Prostate gland (tissue), 2 donors: ENCODE results near the gene WSB2. TPM values are rescaled to one million over a fixed set of nuclear protein-coding genes. Genes with fewer than 3 reads are reported as not detected.
"Not testable (repeated sequence)": the region's sequence is repeated elsewhere in the genome, so short reads cannot be mapped to it uniquely, and the experiment has no call there.

Experiments
- DNase-seq: peaks from one replicate; pipeline ENCODE4 v3.0.0-alpha.2; 2019; ENCODE audit warnings: low spot score
- H3K27ac ChIP-seq, 2 donors: fragments of 200-600 bp; sonication (generic); 2 replicates each; pipeline ENCODE4 v1.5.1; 2017 to 2019
- H3K27me3 ChIP-seq: fragments of 200-600 bp; sonication (generic); replicated peaks from 2 replicates; pipeline ENCODE4 v1.5.1; 2019; ENCODE audit not compliant: insufficient read depth
- H3K36me3 ChIP-seq, 2 donors: fragments of 200-600 bp; sonication (generic); 1 replicate in 1 of 2; 2 replicates in 1 of 2; pipeline versions ENCODE4 v1.5.1 to v1.8.1; 2017 to 2019
- H3K4me1 ChIP-seq: fragments of 200-600 bp; sonication (generic); replicated peaks from 2 replicates; pipeline ENCODE4 v1.5.1; 2019
- H3K4me3 ChIP-seq, 2 donors: fragments of 200-600 bp; sonication (generic); 2 replicates each; pipeline ENCODE4 v1.5.1; 2017 to 2019
- H3K9me3 ChIP-seq: fragments of 200-600 bp; sonication (generic); 2 replicates; pipeline ENCODE4 v1.5.1; 2017
- POLR2A ChIP-seq: fragments of 450-650 bp; IDR thresholded peaks from one replicate; pipeline ENCODE4 v1.6.1; 2016; ENCODE audit warnings: antibody characterized with exemption, mild to moderate bottlenecking
- POLR2AphosphoS5 ChIP-seq: sonication (generic); formaldehyde crosslinking; IDR thresholded peaks from one replicate; pipeline ENCODE4 v1.6.1; 2017; ENCODE audit warnings: antibody characterized with exemption
- WGBS: methylation state at CpG from one replicate; pipeline ENCODE4 v1.1.5; 2018; 5-methylcytosine and 5-hydroxymethylcytosine counted together
- intact Hi-C: fragments of 100-400 bp; cut with DNase I; formaldehyde crosslinking; loops from one replicate; pipeline ENCODE4 v1.14.2; 2022
- total RNA-seq, 2 donors: library from RNA; depleted of rRNA; stranded (reverse); fragments of >200 nt; gene quantifications; one replicate each; pipeline ENCODE4 v1.1.0, GENCODE V29; 2016
- TF ChIP-seq, protein P1 (sequence below), 4 experiments: fragments of 200-600 bp in 2 of 4; fragments of 450-650 bp in 2 of 4; sonication (generic) in 2 of 4; IDR thresholded peaks; 1 replicate in 3 of 4; 2 replicates in 1 of 4; pipeline ENCODE4 v1.5.1; 2016 to 2019; ENCODE audit warnings: antibody characterized with exemption in 4 of 4, mild to moderate bottlenecking in 2 of 4, moderate library complexity in 2 of 4

The WSB2 gene
- total RNA-seq, 2 donors from 2014 or later, result 41.3 to 99.2 TPM

DNA sequence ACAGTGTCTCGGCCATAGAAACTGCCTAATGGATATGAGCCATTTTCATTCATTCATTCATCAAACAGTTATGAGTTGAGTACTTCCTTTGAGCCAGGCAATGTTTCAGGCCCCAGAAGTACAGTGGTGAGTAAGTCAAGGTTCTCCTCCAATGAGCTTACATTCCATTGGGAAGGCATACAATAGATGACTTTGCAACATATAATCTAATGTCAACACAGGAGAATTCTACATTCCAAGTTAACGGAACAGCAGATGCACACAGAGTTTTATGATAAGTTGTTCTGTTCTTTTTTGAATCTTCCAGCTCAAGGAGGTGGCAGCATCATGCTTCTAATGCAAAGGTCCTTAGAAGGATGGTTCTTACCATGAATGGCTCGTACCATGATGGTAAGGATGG, 47.7 kb downstream of the WSB2 start:
- Histone ChIP-seq H3K27me3 (no peaks in the 10 kb centered on the region), H3K36me3 (no peaks in the 10 kb centered on the region), H3K9me3 (no peaks in the 10 kb centered on the region), H3K27ac (no peak overlapping the region), H3K4me3 (no peak overlapping the region), H3K4me1 (no peaks in the 10 kb centered on the region)
- intact Hi-C loops, result no loop called here
- no peak for DNase-seq
- 80% methylated on average over 3 of the region's 3 CpGs for WGBS
- TF ChIP-seq, protein P1, sequence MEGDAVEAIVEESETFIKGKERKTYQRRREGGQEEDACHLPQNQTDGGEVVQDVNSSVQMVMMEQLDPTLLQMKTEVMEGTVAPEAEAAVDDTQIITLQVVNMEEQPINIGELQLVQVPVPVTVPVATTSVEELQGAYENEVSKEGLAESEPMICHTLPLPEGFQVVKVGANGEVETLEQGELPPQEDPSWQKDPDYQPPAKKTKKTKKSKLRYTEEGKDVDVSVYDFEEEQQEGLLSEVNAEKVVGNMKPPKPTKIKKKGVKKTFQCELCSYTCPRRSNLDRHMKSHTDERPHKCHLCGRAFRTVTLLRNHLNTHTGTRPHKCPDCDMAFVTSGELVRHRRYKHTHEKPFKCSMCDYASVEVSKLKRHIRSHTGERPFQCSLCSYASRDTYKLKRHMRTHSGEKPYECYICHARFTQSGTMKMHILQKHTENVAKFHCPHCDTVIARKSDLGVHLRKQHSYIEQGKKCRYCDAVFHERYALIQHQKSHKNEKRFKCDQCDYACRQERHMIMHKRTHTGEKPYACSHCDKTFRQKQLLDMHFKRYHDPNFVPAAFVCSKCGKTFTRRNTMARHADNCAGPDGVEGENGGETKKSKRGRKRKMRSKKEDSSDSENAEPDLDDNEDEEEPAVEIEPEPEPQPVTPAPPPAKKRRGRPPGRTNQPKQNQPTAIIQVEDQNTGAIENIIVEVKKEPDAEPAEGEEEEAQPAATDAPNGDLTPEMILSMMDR (IDR thresholded peaks at IDR 0.05), result no peak
- TF ChIP-seq POLR2AphosphoS5 (no peak), POLR2A (no peak)

- intact Hi-C loops, result no loop called here
- WGBS, result 90% methylated on average over 3 of the region's 3 CpGs
- no peak for TF ChIP-seq POLR2A
- TF ChIP-seq, protein P1 (IDR thresholded peaks at IDR 0.05), result no peak
- TF ChIP-seq POLR2AphosphoS5, result no peak
Measured at GRCh38 chr12:118011961-118012360, 49.0 kb downstream of the WSB2 start.

GRCh38 chr12:118011377-118011776, 49.6 kb downstream of the WSB2 start:
- DNase-seq, result no peak
- H3K27me3 ChIP-seq, result no peaks in the 10 kb centered on the region
- H3K36me3 ChIP-seq, result no peaks in the 10 kb centered on the region
- no peaks in the 10 kb centered on the region for H3K4me1 ChIP-seq
- WGBS, result 96% methylated on average over 3 of the region's 3 CpGs
- intact Hi-C loops, result no loop called here
- no peak for TF ChIP-seq POLR2AphosphoS5
- TF ChIP-seq, protein P1 (IDR thresholded peaks at IDR 0.05), result no peak
- TF ChIP-seq POLR2A, result no peak
- H3K27ac ChIP-seq, result no peak overlapping the region
- no peaks in the 10 kb centered on the region for H3K9me3 ChIP-seq
- H3K4me3 ChIP-seq, result no peak overlapping the region

More at GRCh38 chr12:118011961-118012360, 49.0 kb downstream of the WSB2 start:
- no peak for DNase-seq
- no peaks in the 10 kb centered on the region for H3K36me3 ChIP-seq
- H3K4me3 ChIP-seq, result no peak overlapping the region
- H3K27ac ChIP-seq, result no peak overlapping the region
- no peaks in the 10 kb centered on the region for H3K27me3 ChIP-seq
- H3K4me1 ChIP-seq, result no peaks in the 10 kb centered on the region
- H3K9me3 ChIP-seq, result no peaks in the 10 kb centered on the region

- TF ChIP-seq POLR2A (no peak), POLR2AphosphoS5 (no peak)
- TF ChIP-seq, protein P1 (IDR thresholded peaks at IDR 0.05), result no peak
- intact Hi-C loops, result no loop called here
- WGBS, result 99% methylated on average over 3 of the region's 3 CpGs
Measured at GRCh38 chr12:118010903-118011302, 50.1 kb downstream of the WSB2 start.

GRCh38 chr12:117999806-118000205, 61.2 kb downstream of the WSB2 start:
- DNase-seq, H3K4me1 ChIP-seq, H3K9me3 ChIP-seq, H3K27ac ChIP-seq, H3K4me3 ChIP-seq, H3K27me3 ChIP-seq, intact Hi-C loops, H3K36me3 ChIP-seq: not testable (repeated sequence)
- whole genome bisulfite sequencing, result 76% methylated on average over 2 of the region's 2 CpGs

More at GRCh38 chr12:118010903-118011302, 50.1 kb downstream of the WSB2 start:
- no peaks in the 10 kb centered on the region for H3K4me1 ChIP-seq
- DNase-seq, result no peak
- no peak overlapping the region for H3K4me3 ChIP-seq
- H3K9me3 ChIP-seq, result no peaks in the 10 kb centered on the region
- H3K27ac ChIP-seq, result no peak overlapping the region
- H3K27me3 ChIP-seq, result no peaks in the 10 kb centered on the region
- no peaks in the 10 kb centered on the region for H3K36me3 ChIP-seq
